Stimulated activated CD4-positive, alpha-beta T cell treated with anti-CD3 and anti-CD28 coated beads, Interleukin-15, amount 100 ng/mL, for 1 hour (primary cell): Measurements from ENCODE around the gene ELANE.

Experiments
- DNase-seq, 2 donors: peaks; one replicate each; pipeline ENCODE4 v3.0.0-alpha.2; 2020; ENCODE audit warnings: low read depth in 1 of 2, low spot score in 1 of 2

The ELANE gene

DNA sequence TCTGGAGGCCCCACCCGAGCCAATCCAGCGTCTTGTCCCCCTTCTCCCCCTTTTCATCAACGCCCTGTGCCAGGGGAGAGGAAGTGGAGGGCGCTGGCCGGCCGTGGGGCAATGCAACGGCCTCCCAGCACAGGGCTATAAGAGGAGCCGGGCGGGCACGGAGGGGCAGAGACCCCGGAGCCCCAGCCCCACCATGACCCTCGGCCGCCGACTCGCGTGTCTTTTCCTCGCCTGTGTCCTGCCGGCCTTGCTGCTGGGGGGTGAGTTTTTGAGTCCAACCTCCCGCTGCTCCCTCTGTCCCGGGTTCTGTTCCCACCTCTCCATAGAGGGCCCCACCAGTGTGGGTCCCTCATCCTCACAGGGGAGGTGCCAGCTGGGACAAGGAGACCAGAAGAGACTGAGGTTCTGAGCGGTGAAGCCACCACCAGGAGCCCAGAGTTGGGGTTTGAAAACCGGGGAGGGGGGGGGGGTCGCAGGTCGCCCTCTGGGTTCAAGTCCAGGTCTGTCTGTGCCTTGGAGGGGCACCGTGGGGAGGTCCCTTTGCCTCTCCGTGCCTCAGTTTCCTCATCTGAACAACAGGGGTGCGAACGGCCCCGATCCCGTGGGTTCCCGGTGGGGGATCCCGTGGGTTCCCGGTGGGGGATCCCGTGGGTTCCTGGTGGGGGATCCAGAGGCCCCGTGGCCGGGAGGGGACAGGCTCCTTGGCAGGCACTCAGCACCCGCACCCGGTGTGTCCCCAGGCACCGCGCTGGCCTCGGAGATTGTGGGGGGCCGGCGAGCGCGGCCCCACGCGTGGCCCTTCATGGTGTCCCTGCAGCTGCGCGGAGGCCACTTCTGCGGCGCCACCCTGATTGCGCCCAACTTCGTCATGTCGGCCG lies at the start of gene ELANE:
ELANE (plus strand) TSS at position 168 of the 878 bp plus-strand sequence; CDS start at position 194, 26 bp downstream.
- DNase-seq, result no peak

DNA sequence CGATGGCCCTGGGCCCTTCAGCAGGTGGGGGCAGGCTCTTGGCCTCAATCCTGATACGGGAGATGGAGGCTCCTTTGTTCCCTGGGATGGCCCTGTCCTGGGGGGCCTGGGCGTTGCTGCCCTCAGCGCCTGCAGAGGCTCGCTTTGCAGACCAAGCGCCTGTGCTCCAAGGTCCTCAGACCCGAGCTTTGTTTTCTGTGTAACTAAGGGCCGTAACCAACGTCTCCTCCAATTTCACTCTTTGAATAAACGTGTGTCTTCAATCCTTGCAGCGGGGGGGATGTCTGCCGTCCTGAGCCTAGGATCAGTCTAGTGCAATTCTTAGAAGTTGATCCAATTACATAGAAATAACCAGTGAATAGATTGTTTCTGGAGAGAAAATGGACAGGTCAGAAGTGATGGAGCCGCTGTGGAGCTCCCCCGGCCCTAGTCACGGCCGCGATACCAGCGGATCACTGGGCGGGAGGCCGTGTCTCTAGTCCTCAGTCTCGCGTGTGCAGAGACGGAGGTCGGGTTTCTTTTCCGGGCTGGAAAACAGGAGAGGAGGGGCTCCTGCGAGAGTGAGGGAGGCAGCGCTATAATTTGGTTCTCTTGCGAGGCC lies 49.5 kb upstream of the ELANE start:
- no peak for DNase-seq

DNA sequence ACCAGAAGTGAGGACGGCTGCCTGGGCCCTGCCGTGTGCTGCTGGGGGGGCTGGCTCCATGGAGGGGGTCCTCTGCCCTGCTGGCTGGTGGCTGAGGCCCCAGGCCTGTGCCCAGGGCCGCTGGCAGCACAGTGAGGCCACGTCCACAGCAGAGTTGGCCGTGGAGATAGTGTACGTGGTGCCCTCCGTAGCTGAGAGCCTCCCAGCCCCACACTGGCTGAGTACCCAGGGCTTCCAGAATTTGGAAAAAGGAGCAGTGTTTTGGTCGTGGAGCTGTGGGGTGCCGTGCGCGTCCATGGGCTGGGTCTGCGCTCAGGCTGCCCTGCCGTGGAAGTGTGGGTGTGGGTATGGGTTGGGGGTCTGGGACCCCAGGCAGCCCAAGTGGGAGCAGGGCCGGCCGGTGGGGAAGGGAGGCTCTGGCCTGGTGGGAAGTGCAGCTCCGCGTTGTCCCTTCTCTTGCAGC lies 49.0 kb upstream of the ELANE start:
- DNase-seq, result no peak

- no peak for DNase-seq
Measured at GRCh38 chr19:803686-804418, 48.3 kb upstream of the ELANE start.

- no peak for DNase-seq
Measured at GRCh38 chr19:804419-805165, 47.5 kb upstream of the ELANE start.

- DNase-seq, result no peak
Measured at GRCh38 chr19:805166-805551, 46.9 kb upstream of the ELANE start.

- no peak for DNase-seq
Measured at GRCh38 chr19:805600-806550, 46.2 kb upstream of the ELANE start.

- DNase-seq, result no peak
Measured at GRCh38 chr19:806815-807421, 45.2 kb upstream of the ELANE start.

DNA sequence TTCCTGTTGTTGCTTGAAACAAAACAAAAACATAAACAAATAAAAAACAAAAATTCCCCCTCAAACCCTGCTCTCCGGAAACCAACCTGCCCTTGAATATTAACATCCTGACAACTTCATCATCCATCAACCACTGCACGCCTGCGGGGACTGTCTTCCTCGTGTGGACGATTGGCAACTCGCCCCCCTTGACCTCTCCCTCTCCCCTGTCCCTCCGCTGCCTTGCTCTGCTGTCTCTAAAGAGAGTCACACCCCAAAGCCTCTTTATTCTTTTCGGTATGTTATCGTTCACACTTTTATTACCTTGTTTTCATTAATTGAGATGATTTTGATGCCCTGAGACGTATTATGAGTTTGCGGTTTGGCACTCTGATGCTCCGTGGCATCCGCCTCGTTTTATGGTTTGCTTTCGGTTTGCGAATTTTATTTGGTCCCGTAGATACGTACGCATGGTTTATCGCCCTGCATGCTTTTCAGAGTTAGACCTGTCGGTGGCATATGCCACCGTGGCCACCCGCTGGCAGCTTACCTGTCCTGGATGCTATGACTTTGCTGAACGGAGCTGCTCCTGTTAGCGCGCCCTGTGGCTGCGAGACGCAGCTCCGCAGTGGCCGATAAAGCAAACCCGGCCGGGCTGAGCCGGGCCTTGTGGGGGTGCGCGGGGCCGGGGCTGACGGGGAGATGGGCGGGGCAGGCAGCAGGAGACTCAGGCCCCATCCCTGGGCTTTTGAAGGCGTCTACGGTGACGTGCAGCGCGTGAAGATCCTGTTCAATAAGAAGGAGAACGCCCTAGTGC lies 44.3 kb upstream of the ELANE start:
- DNase-seq, result no peak

DNA sequence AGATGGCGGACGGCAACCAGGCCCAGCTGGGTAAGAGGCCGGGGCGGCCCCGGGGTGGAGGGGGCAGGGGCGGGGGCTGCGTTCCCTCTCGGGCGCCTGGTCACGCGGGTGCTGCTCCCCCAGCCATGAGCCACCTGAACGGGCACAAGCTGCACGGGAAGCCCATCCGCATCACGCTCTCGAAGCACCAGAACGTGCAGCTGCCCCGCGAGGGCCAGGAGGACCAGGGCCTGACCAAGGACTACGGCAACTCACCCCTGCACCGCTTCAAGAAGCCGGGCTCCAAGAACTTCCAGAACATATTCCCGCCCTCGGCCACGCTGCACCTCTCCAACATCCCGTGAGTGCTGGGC lies 43.7 kb upstream of the ELANE start:
- DNase-seq, result no peak

GRCh38 chr19:810077-810855 lies 41.8 kb upstream of the ELANE start:
- no peak for DNase-seq

DNA sequence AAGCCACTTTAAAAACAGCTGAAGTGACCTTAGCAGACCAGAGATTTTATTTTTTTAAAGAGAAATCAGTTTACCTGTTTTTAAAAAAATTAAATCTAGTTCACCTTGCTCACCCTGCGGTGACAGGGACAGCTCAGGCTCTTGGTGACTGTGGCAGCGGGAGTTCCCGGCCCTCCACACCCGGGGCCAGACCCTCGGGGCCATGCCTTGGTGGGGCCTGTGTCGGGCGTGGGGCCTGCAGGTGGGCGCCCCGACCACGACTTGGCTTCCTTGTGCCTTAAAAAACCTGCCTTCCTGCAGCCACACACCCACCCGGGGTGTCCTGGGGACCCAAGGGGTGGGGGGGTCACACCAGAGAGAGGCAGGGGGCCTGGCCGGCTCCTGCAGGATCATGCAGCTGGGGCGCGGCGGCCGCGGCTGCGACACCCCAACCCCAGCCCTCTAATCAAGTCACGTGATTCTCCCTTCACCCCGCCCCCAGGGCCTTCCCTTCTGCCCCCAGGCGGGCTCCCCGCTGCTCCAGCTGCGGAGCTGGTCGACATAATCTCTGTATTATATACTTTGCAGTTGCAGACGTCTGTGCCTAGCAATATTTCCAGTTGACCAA lies 41.1 kb upstream of the ELANE start:
- no peak for DNase-seq

GRCh38 chr19:811506-812048 lies 40.5 kb upstream of the ELANE start:
- DNase-seq, result no peak

GRCh38 chr19:812049-812746 lies 39.9 kb upstream of the ELANE start:
- DNase-seq, result no peak

DNA sequence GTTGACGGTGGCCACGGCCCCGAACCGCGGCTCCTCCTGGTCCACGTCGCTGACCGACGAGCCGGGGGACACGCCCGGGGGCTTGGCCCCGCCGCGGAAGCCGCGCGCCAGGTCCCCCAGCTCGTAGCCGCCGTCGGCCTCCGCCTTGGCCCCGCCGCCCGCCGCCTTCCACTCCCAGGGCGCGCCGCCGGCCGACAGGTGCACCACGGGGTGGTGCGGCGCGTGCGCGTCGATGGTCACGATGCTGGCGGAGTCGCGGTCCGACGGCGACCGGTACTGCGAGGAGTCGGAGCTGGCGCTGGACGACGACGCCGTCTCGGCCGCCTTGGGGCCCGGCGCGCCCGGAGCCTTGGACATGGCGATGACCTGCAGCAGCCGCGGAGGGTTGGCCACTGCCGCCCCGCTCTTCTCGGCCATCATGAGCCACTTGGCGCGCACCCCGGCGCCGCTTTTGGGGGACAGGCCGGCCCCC lies 39.3 kb upstream of the ELANE start:
- DNase-seq, result no peak

DNA sequence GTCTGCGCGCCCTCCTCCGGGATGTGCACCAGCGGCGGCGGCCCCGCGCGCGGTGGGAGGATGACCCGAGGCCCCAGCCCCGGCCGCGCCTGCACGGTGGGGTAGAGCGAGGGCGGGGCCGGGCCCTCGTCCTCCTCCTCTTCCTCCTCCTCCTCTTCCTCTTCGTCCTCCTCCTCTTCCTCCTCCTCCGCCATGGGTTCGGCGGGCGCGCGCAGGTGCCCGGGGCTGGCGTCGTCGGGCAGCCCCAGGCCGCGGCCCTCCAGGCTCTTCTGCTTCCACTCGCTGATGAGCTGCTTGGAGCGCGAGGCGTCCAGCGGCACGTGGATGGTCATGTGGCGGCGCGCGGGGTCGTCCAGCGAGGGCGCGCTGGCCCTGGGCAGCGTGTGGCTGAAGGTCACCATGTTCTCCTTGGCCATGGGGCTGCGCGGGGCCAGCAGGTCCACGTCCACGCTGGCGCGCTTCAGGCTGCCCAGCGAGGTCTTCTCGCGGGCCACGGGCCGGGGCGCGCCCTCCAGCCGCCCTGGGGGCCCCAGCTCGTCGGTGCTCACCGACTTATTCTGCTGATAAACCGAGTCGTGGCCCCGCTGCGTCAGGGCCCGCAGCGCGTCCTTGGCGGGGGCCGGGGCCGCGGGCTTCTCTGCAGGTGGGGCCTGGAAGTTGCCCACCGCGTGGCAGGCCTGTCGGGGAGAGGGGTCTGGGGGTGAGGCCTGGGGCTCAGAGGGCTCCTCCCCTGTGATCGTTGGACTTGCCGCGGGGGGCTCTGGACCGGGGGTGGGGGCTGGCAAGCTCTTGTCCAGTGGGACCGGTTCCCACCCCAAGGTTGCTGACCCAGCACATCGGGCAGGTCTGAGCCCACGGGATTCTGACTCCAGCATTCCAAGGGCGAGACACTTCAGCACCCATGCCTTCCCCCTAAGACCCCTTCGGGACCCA lies 38.6 kb upstream of the ELANE start:
- DNase-seq, result no peak
